ENCODE results near the gene DHRSX. TPM values are rescaled to one million over a fixed set of nuclear protein-coding genes. Genes with fewer than 3 reads are reported as not detected.

The DHRSX gene
- total and polyA plus RNA-seq, 9 of the 15 experiments (the other 6 are each of a cell fraction or from before 2014, with no cell fraction given): 0.59 to 11.0 (median 6.2) TPM

- TF ChIP-seq ZNF318 (IDR thresholded peaks at IDR 0.05; ENCODE audit: borderline replicate concordance in 1 of 2, low read depth in 1 of 2): peak in 1 of 2 experiments; percentile 42; a peak in 1 of 4 replicates
- TF ChIP-seq MITF (IDR thresholded peaks at IDR 0.05): 0 out of 2 replicates have a peak, but pooled peaks have one; percentile 11
- TF ChIP-seq RREB1 (CRISPR knock-in tag; IDR thresholded peaks at IDR 0.05): no peak
- TF ChIP-seq MEIS2 (IDR thresholded peaks at IDR 0.05; ENCODE audit: partially characterized antibody): peak; percentile 1
- peak; percentile 86 for TF ChIP-seq FOXP4 (CRISPR knock-in tag; IDR thresholded peaks at IDR 0.05; ENCODE audit: borderline replicate concordance)
- TF ChIP-seq SRSF7 (optimal IDR thresholded peaks at IDR 0.05; ENCODE audit: low read depth, low read length): no peak
- peak; percentile 40; the same call in 1 of the 2 replicates for TF ChIP-seq PHF8 (IDR thresholded peaks at IDR 0.05; ENCODE audit: borderline replicate concordance, low read length)
These were observed 43.3 kb downstream of the DHRSX start (continued) for GRCh38 chrX:2457289-2458133.
